GM12878 (cell line): ENCODE data around the gene RBM44. TPM values are rescaled to one million over a fixed set of nuclear protein-coding genes. Genes with fewer than 3 reads are reported as not detected.

Experiments
- ATAC-seq: fragments of 200-7000 bp; cut with Tn5 transposase; 3 replicates; pipeline ENCODE4 v1.9.1; 2020; ENCODE audit warnings: mild to moderate bottlenecking, moderate library complexity
- BruUV-seq: library from RNA; stranded (reverse); fragments of 400-500 nt; replicated peaks from 2 replicates; lab custom pipeline; 2021; lab: Mats Ljungman, UMichigan
- CTCF ChIA-PET: fragments of 300-600 bp; sonication (Branson Sonifier 250); formaldehyde crosslinking; extraction: SDS; loops from one replicate; lab custom pipeline; 2021; ENCODE audit warnings: inconsistent platforms; lab: Yijun Ruan, JAX
- POLR2A ChIA-PET: fragments of 350-600 bp; formaldehyde crosslinking; extraction: SDS; loops from one replicate; lab custom pipeline; 2021; ENCODE audit warnings: inconsistent platforms; lab: Charles Lee
- RAD21 ChIA-PET: fragments of 300-600 bp; sonication (Branson Sonifier 250); formaldehyde crosslinking; loops from one replicate; lab custom pipeline; 2023; ENCODE audit warnings: antibody characterized with exemption; ENCODE audit not compliant: unreplicated experiment; lab: Charles Lee
- SMC1A ChIA-PET: fragments of 300-600 bp; sonication (Branson Sonifier 250); formaldehyde crosslinking; loops from one replicate; lab custom pipeline; 2023; ENCODE audit not compliant: unreplicated experiment, uncharacterized antibody; lab: Charles Lee
- DNase-seq: peaks from one replicate; pipeline ENCODE4 v3.0.0-alpha.2; 2011; ENCODE audit warnings: low read depth, low spot score
- FAIRE-seq: peaks from 3 replicates; lab custom pipeline; 2011; peaks lifted over from hg19 to GRCh38; lab: Jason Lieb, UNC
- H2AFZ ChIP-seq: 2 replicates; pipeline ENCODE4 v1.6.0; 2011; ENCODE audit warnings: low read depth, low read length, control low read depth; ENCODE audit not compliant: control insufficient read depth
- H3K27ac ChIP-seq: 2 replicates; pipeline ENCODE4 v1.5.1; 2011; ENCODE audit warnings: control low read depth; ENCODE audit not compliant: control insufficient read depth, insufficient read depth
- H3K27me3 ChIP-seq, 2 experiments: replicated peaks in 1 of 2; 2 replicates each; pipeline versions ENCODE4 v1.6.0 to v1.6.1; 2011; ENCODE audit warnings: low read length in 1 of 2; ENCODE audit not compliant: control insufficient read depth in 2 of 2, insufficient read depth in 2 of 2
- H3K36me3 ChIP-seq, 2 experiments: 2 replicates each; pipeline ENCODE4 v1.5.1; 2011; ENCODE audit warnings: low read length in 1 of 2; ENCODE audit not compliant: control insufficient read depth in 2 of 2, insufficient read depth in 2 of 2
- H3K4me1 ChIP-seq: 2 replicates; pipeline ENCODE4 v1.6.1; 2011; ENCODE audit warnings: mild to moderate bottlenecking, low read length, moderate library complexity, mixed read lengths; ENCODE audit not compliant: control insufficient read depth, insufficient read depth
- H3K4me2 ChIP-seq: 2 replicates; pipeline ENCODE4 v1.6.0; 2011; ENCODE audit warnings: control low read depth; ENCODE audit not compliant: control insufficient read depth, insufficient read depth
- H3K4me3 ChIP-seq: fragments of 200-600 bp; sonication (generic); 2 replicates; pipeline ENCODE4 v1.5.1; 2016
- H3K79me2 ChIP-seq: 2 replicates; pipeline ENCODE4 v1.6.0; 2011; ENCODE audit warnings: low read length; ENCODE audit not compliant: control insufficient read depth, insufficient read depth
- H3K9ac ChIP-seq: 2 replicates; pipeline ENCODE4 v1.8.0; 2011; ENCODE audit warnings: low read length, control low read depth, mixed read lengths; ENCODE audit not compliant: control insufficient read depth, insufficient read depth
- H3K9me3 ChIP-seq: replicated peaks from 3 replicates; pipeline ENCODE4 v1.5.1; 2011; ENCODE audit warnings: mild to moderate bottlenecking, low read length; ENCODE audit not compliant: control insufficient read depth, insufficient read depth
- H4K20me1 ChIP-seq: 2 replicates; pipeline ENCODE4 v1.6.0; 2011; ENCODE audit not compliant: control insufficient read depth, insufficient read depth
- ESRRA ChIP-seq: IDR thresholded peaks from 2 replicates; pipeline ENCODE4 v1.6.1; 2012; ENCODE audit warnings: mild to moderate bottlenecking, low read length, improper control_type of control experiment
- JUNB ChIP-seq: IDR thresholded peaks from 2 replicates; pipeline ENCODE4 v1.6.1; 2016; ENCODE audit warnings: antibody characterized with exemption, mild to moderate bottlenecking
- NKRF ChIP-seq: fragments of 450-650 bp; conservative IDR thresholded peaks from 2 replicates; pipeline ENCODE4 v1.6.1; 2017; ENCODE audit warnings: mild to moderate bottlenecking, moderate library complexity
- NR2C1 ChIP-seq: fragments of 450-650 bp; IDR thresholded peaks from 2 replicates; pipeline ENCODE4 v1.6.1; 2017; ENCODE audit warnings: antibody characterized with exemption, mild to moderate bottlenecking, moderate library complexity
- PRDM15 ChIP-seq: fragments of 450-650 bp; formaldehyde crosslinking; IDR thresholded peaks from 2 replicates; pipeline ENCODE4 v1.4.0; 2020; ENCODE audit warnings: mild to moderate bottlenecking, moderate library complexity
- RAD21 ChIP-seq: IDR thresholded peaks from 2 replicates; pipeline ENCODE4 v1.6.1; 2011; ENCODE audit warnings: mild to moderate bottlenecking, low read depth, low read length, moderate library complexity; ENCODE audit not compliant: insufficient read depth
- RUNX3 ChIP-seq: IDR thresholded peaks from 2 replicates; pipeline ENCODE4 v1.6.1; 2012; ENCODE audit warnings: low read length, inconsistent platforms
- SIN3A ChIP-seq: IDR thresholded peaks from 2 replicates; pipeline ENCODE4 v1.6.1; 2012; ENCODE audit warnings: low read depth, low read length, improper control_type of control experiment
- WGBS: methylation state at CpG from one replicate; pipeline ENCODE4 v1.1.6; 2016; ENCODE audit warnings: low lambda C conversion rate; ENCODE audit not compliant: insufficient replicate concordance, insufficient coverage; ENCODE audit errors: missing lambda C conversion rate; 5-methylcytosine and 5-hydroxymethylcytosine counted together
- in situ Hi-C: fragments of 300-500 bp; cut with MboI; formaldehyde crosslinking; loops from 9 replicates; pipeline ENCODE4 v1.14.3; 2018; ENCODE audit warnings: mixed read lengths
- intact Hi-C: fragments of 100-400 bp; cut with micrococcal nuclease; formaldehyde crosslinking; loops from one replicate; pipeline ENCODE4 v1.14.2; 2022; ENCODE audit not compliant: unreplicated experiment
- polyA plus RNA-seq, 11 experiments: library from polyadenylated mRNA; depleted of rRNA in 4 of 11; unstranded in 6 of 11; stranded (reverse) in 5 of 11; fragments of >200 nt; fragmentation: Nextera tagmentation in 4 of 11; fragmentation: Illumina TruSeq in 1 of 11; extraction: Ambion mirVana in 4 of 11; extraction: Trizol in 1 of 11; gene quantifications; 1 replicate in 1 of 11; 2 replicates in 10 of 11; pipeline versions ENCODE4 v1.2.1 to v1.2.3, GENCODE V29; 2011 to 2016; ENCODE audit warnings: inconsistent platforms in 2 of 11, missing spikeins in 2 of 11, low read depth in 1 of 11
- total RNA-seq, 4 experiments: library from RNA; depleted of rRNA in 3 of 4; stranded (reverse); fragments of >200 nt in 3 of 4; fragmentation: Illumina TruSeq in 1 of 4; extraction: Trizol in 1 of 4; gene quantifications; 2 replicates each; pipeline versions ENCODE4 v1.2.1 to v1.2.3, GENCODE V29; 2013 to 2021

Gene RBM44
- total and polyA plus RNA-seq, 10 of the 15 experiments (the other 5 are each of a cell fraction or from before 2014, with no cell fraction given): 0.14 to 1.4 (median 0.62) TPM; not detected in 1

- no peak for TF ChIP-seq PRDM15 (CRISPR knock-in tag)
- no peak for TF ChIP-seq JUNB
- no peak for TF ChIP-seq NR2C1
Measured at GRCh38 chr2:237754626-237755248, 43.8 kb upstream of the RBM44 start (continued).

GRCh38 chr2:237757616-237758015, 41.0 kb upstream of the RBM44 start:
- intact Hi-C loops: no loop called here

More at GRCh38 chr2:237757616-237758015, 41.0 kb upstream of the RBM44 start:
- SMC1A ChIA-PET: interaction anchor here (1.1 to 1.2 kb wide), 2 partner anchors 85 to 88 kb away, joined by 3 to 4 read pairs; no protein-coding TSS in a partner anchor
- ATAC-seq (no peak), FAIRE-seq (no peak), DNase-seq (no peak)
- H3K27ac ChIP-seq: no peak overlapping the region
- no peak overlapping the region for H2AFZ ChIP-seq
- no peak for TF ChIP-seq SIN3A
- no peak for TF ChIP-seq NKRF
- TF ChIP-seq RUNX3: no peak
- TF ChIP-seq RAD21: no peak
- no peak for TF ChIP-seq ESRRA
- CTCF ChIA-PET: interaction anchor here (1.0 kb wide), 1 partner anchor 12 kb away, joined by 4 read pairs; no protein-coding TSS in a partner anchor
- WGBS: 98% methylated on average over 10 of the region's 10 CpGs
- RAD21 ChIA-PET: no interaction called here
- no TSS peak for BruUV-seq
- no peak overlapping the region for H3K4me2 ChIP-seq
- in situ Hi-C loops: no loop called here
- no peaks in the 10 kb centered on the region for H3K9me3 ChIP-seq
- POLR2A ChIA-PET: no interaction called here
- no peaks in the 10 kb centered on the region for H3K79me2 ChIP-seq
- no peak overlapping the region for H3K9ac ChIP-seq
- peaks cover 14 to 48% of the 10 kb centered on the region in 2 experiments for H3K36me3 ChIP-seq
- H3K27me3 ChIP-seq: no peaks in the 10 kb centered on the region
- H3K4me1 ChIP-seq: peaks cover 10% of the 10 kb centered on the region
- no peak overlapping the region for H3K4me3 ChIP-seq
- H4K20me1 ChIP-seq: no peaks in the 10 kb centered on the region
